Hematopoietic multipotent progenitor cell treated with erythropoietin and hydrocortisone succinate and interleukin-3 and kit ligand, for 8 days (in vitro differentiated cells): Measurements from ENCODE around the gene PRKN.
"Not testable (repeated sequence)": the region's sequence is repeated elsewhere in the genome, so short reads cannot be mapped to it uniquely, and the experiment has no call there.

Source experiments
- DNase-seq: peaks from one replicate; pipeline ENCODE4 v3.0.0-alpha.2; 2015

PRKN gene

GRCh38 chr6:161503570-161503969 lies 1224.0 kb downstream of the PRKN start:
- DNase-seq, result no peak

- DNase-seq, result no peak
Observed at GRCh38 chr6:161498881-161499280, 1228.7 kb downstream of the PRKN start.

- DNase-seq, result no peak
Observed at GRCh38 chr6:161498359-161498758, 1229.2 kb downstream of the PRKN start.

GRCh38 chr6:161496941-161497340 lies 1230.6 kb downstream of the PRKN start:
- no peak for DNase-seq

GRCh38 chr6:161496271-161496670 lies 1231.3 kb downstream of the PRKN start:
- DNase-seq, result not testable (repeated sequence)

- DNase-seq, result no peak
Observed at GRCh38 chr6:161494566-161494965, 1233.0 kb downstream of the PRKN start.

GRCh38 chr6:161493576-161494118 lies 1233.9 kb downstream of the PRKN start:
- DNase-seq, result no peak

- no peak for DNase-seq
Observed at GRCh38 chr6:161489626-161490306, 1237.8 kb downstream of the PRKN start.

- DNase-seq, result no peak
Observed at GRCh38 chr6:161487694-161488093, 1239.9 kb downstream of the PRKN start.

- no peak for DNase-seq
Observed at GRCh38 chr6:161487217-161487531, 1240.4 kb downstream of the PRKN start.

- DNase-seq, result no peak
Observed at GRCh38 chr6:161486361-161487216, 1241.0 kb downstream of the PRKN start.

GRCh38 chr6:161482517-161482858 lies 1245.1 kb downstream of the PRKN start:
- DNase-seq, result no peak

- no peak for DNase-seq
Observed at GRCh38 chr6:161481786-161482516, 1245.6 kb downstream of the PRKN start.

- no peak for DNase-seq
Observed at GRCh38 chr6:161480421-161481155, 1247.0 kb downstream of the PRKN start.

GRCh38 chr6:161479376-161479775 lies 1248.2 kb downstream of the PRKN start:
- DNase-seq, result no peak

GRCh38 chr6:161477876-161478425 lies 1249.6 kb downstream of the PRKN start:
- DNase-seq, result no peak

GRCh38 chr6:161476711-161477110 lies 1250.9 kb downstream of the PRKN start:
- no peak for DNase-seq

- DNase-seq, result no peak
Observed at GRCh38 chr6:161465403-161465802, 1262.2 kb downstream of the PRKN start.

GRCh38 chr6:161463071-161463470 lies 1264.5 kb downstream of the PRKN start:
- no peak for DNase-seq

GRCh38 chr6:161462148-161462547 lies 1265.4 kb downstream of the PRKN start:
- DNase-seq, result no peak

GRCh38 chr6:161459008-161459615 lies 1268.5 kb downstream of the PRKN start:
- DNase-seq, result no peak
